IgD-negative memory B cell (primary cell): ENCODE results near the gene OTOS. TPM values are rescaled to one million over a fixed set of nuclear protein-coding genes. Genes with fewer than 3 reads are reported as not detected.
A peak's percentile ranks its signal among the peaks of the same experiment; 100 is the strongest.

ENCODE experiments used
- H3K27ac Mint-ChIP-seq, 3 donors: one replicate each; pipeline ENCODE4 v1.8.0; 2020 to 2022; ENCODE audit warnings: mild to moderate bottlenecking in 3 of 3, mixed read lengths in 3 of 3, moderate library complexity in 1 of 3
- H3K27me3 Mint-ChIP-seq: one replicate; pipeline ENCODE4 v1.8.0; 2021; ENCODE audit warnings: mixed read lengths
- H3K36me3 Mint-ChIP-seq: one replicate; pipeline ENCODE4 v1.8.0; 2020; ENCODE audit warnings: mild to moderate bottlenecking, mixed read lengths
- H3K4me1 Mint-ChIP-seq, 3 donors: one replicate each; pipeline ENCODE4 v1.8.0; 2020 to 2022; ENCODE audit warnings: mixed read lengths in 3 of 3, mild to moderate bottlenecking in 1 of 3
- H3K4me3 Mint-ChIP-seq, 4 donors: one replicate each; pipeline ENCODE4 v1.8.0; 2020 to 2022; ENCODE audit warnings: mild to moderate bottlenecking in 4 of 4, mixed read lengths in 4 of 4, moderate library complexity in 3 of 4
- H3K9me3 Mint-ChIP-seq, 3 donors: one replicate each; pipeline ENCODE4 v1.8.0; 2020 to 2021; ENCODE audit warnings: mixed read lengths in 3 of 3, mild to moderate bottlenecking in 1 of 3
- polyA plus RNA-seq: library from polyadenylated mRNA; unstranded; fragments of 300-500 nt; fragmentation: Illumina TruSeq; gene quantifications from one replicate; pipeline ENCODE4 v1.2.3, GENCODE V29; 2021

The OTOS gene
- polyA plus RNA-seq, 1 donor from 2014 or later: not detected

DNA sequence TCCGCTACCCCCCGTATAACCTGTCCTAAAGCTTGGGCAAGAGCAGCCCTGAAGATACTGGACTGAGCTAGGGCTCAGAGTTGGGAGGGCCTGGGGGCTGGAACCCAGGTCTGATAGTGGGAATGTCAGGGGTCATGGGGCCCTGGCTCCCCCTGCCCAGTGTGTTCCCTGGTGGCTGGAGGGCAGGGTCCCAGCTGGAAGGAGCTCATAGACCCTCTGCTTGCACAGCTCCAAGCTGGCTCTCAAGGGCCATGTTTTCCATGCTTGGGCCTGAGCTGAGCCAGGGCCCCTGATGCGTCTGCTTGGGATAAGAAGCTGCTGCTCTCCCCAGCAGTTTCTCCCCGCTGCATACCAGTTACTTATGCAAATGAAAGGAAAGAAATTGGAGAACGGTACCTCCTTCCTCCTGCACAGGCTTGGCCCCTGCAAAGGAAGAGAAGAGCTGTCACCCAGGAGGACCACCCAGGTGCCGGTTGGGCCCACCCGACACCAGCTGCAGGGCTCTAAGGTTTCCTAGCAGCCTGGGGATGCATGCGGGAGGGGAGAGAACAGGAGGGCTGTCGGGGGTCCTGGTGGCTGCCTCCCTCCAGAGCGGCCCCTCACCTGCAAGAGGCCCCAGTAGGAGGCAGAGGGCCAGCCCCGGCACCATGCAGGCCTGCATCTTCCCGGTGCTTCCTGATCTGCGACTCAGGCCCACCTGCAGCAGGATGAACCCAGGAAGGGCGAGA lies 628 bp downstream of the OTOS start:
- no peaks in the 10 kb centered on the region for H3K9me3 Mint-ChIP-seq
- H3K27me3 Mint-ChIP-seq: peaks cover 3% of the 10 kb centered on the region
- no peak overlapping the region for H3K27ac Mint-ChIP-seq
- peaks cover 6 to 14% (median 9%) of the 10 kb centered on the region in 3 donors for H3K4me1 Mint-ChIP-seq
- H3K4me3 Mint-ChIP-seq: no peak overlapping the region
- no peaks in the 10 kb centered on the region for H3K36me3 Mint-ChIP-seq

DNA sequence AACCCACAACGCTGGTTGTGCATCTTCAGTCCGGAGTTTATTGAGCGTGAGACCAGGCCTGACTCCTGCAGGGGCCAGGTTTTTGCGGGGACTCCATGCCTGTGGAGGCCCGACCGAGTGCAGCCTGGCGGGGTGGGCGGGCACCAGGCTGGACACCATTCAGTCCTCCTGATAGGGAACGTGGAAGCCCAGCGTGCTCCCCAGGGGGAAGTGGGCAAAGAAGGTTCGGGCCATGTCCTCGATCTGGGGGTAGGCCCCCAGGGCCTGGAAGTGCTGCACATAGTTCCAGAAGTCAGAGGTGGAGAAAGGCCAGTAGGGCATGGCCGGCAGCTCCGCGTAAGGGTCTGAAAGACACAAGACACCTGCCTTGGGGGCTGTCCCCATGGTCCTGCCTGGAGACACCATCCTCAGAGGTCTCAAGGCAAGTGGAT lies 1.4 kb downstream of the OTOS start:
- no peak overlapping the region for H3K27ac Mint-ChIP-seq
- no peaks in the 10 kb centered on the region for H3K36me3 Mint-ChIP-seq
- H3K27me3 Mint-ChIP-seq: peaks cover 3% of the 10 kb centered on the region
- H3K4me1 Mint-ChIP-seq: peaks cover 6 to 18% (median 12%) of the 10 kb centered on the region in 3 donors
- no peaks in the 10 kb centered on the region for H3K9me3 Mint-ChIP-seq
- no peak overlapping the region for H3K4me3 Mint-ChIP-seq

- H3K4me1 Mint-ChIP-seq: peaks cover 6 to 18% (median 12%) of the 10 kb centered on the region in 3 donors
- peak overlapping the region in 1 of 4 donors; percentile 95 for H3K4me3 Mint-ChIP-seq
- peaks cover 3% of the 10 kb centered on the region for H3K27me3 Mint-ChIP-seq
- H3K27ac Mint-ChIP-seq: no peak overlapping the region
- H3K36me3 Mint-ChIP-seq: no peaks in the 10 kb centered on the region
- no peaks in the 10 kb centered on the region for H3K9me3 Mint-ChIP-seq
Measured at GRCh38 chr2:240138254-240138984, 2.0 kb downstream of the OTOS start.

- peaks cover 3% of the 10 kb centered on the region for H3K27me3 Mint-ChIP-seq
- H3K27ac Mint-ChIP-seq: no peak overlapping the region
- peaks cover 1% of the 10 kb centered on the region for H3K36me3 Mint-ChIP-seq
- H3K4me1 Mint-ChIP-seq: peaks cover 6 to 18% (median 11%) of the 10 kb centered on the region in 3 donors
- peak overlapping the region in 1 of 4 donors; percentile 95 for H3K4me3 Mint-ChIP-seq
- no peaks in the 10 kb centered on the region for H3K9me3 Mint-ChIP-seq
Measured at GRCh38 chr2:240137596-240138253, 2.7 kb downstream of the OTOS start.

DNA sequence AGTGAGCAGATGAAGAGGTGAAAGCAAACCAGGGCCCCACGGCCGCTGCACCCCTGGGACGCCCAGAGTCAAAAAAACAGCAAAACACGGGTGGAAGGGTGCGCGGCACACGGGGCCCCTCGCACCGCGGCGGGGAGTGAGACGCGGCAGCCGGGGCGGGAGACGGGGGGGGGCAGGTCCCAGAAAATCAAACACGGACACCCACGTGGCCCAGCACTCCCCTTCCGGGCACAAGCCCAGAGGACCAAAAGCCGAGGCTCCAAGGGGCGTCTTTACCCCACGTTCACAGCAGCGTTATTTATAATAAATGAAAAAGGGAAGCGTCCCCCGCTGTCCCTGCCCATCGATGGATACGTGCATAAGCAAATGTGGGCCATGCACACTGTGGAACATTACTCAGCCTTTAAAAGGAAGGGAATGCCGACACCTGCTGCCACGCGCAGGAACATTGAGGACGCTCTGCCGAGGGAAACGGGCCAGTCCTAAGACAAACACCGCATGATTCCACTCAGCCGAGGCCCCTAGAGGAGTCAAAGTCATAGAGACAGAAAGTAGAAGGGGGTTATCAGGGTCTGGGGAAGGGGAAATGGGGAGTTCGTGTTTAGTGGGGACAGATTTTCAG lies 3.7 kb downstream of the OTOS start:
- Mint-ChIP-seq H3K4me3 (peak overlapping the region; percentile 89 to 97 (median 96)), H3K27me3 (no peaks in the 10 kb centered on the region), H3K36me3 (peaks cover 2% of the 10 kb centered on the region)

DNA sequence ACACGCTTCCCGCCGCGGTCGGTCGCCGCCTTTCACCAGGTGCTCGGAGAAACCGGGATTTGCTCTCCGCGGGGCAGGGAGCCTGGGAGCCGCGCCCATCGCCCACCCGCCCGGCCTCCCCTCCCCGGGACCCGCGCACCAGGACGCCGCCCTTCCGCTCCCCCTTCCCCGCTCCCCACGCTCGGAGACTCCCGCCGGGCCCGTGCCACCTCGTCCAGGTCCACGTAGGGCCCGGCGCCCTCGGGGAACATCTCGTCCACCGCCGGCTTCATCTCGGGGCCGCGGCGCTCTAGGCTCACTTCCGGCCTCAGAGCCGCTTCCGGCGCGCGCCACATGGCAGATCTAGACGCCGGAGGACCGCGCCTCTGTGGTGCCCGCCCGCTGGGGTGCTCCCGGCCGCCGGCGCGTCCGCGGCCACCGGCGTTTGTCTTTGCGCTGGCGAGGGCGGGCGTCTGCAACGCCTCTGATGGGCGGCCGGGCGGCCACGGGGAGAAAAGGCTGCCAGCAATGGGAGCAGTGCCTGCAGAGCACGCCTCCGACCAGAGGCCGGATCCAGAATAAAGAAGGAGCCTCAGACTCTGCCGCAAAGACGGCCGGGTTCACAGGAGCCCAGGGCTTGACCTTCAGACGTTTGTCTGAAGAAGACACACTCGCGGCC lies 4.3 kb downstream of the OTOS start, which contains the start of gene COPS9:
Gene COPS9 (minus strand): TSS at position 293 of the 658 bp plus-strand sequence. CDS start 21 bp downstream, at position 272.
- no peaks in the 10 kb centered on the region for H3K9me3 Mint-ChIP-seq
- no peaks in the 10 kb centered on the region for H3K27me3 Mint-ChIP-seq
- H3K4me3 Mint-ChIP-seq: peak within 1 kb of the TSS; percentile 89 to 97 (median 96)
- H3K36me3 Mint-ChIP-seq: peaks cover 2% of the 10 kb centered on the region
- H3K4me1 Mint-ChIP-seq: peaks cover 6 to 18% (median 11%) of the 10 kb centered on the region in 3 donors
- H3K27ac Mint-ChIP-seq: peak within 1 kb of the TSS; percentile 59 to 88 (median 65)

More for the DNA sequence above, 3.7 kb downstream of the OTOS start:
- Mint-ChIP-seq H3K27ac (peak overlapping the region in 2 of 3 donors; percentile 45 to 88), H3K9me3 (no peaks in the 10 kb centered on the region), H3K4me1 (peaks cover 6 to 18% (median 11%) of the 10 kb centered on the region in 3 donors)

DNA sequence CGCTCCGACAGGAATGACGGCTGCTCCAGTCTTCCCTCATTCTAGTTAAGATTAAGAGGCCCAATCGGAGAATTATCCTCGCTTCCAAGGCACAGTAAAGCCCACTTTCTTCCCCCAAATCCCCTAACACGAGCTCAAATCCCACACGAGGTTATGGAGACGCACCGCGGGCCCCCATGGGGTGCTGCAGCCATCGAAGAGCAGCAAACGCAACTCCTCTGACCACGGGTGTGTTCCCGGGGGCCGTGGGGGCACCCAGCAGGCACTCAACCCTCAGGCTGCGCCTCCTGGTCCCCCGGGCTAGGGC lies 4.8 kb downstream of the OTOS start:
- H3K27me3 Mint-ChIP-seq: no peaks in the 10 kb centered on the region
- H3K36me3 Mint-ChIP-seq: peaks cover 2% of the 10 kb centered on the region
- H3K27ac Mint-ChIP-seq: peak overlapping the region in 2 of 3 donors; percentile 65 to 88
- H3K4me1 Mint-ChIP-seq: peaks cover 6 to 18% (median 11%) of the 10 kb centered on the region in 3 donors
- peak overlapping the region; percentile 89 to 97 (median 96) for H3K4me3 Mint-ChIP-seq
- H3K9me3 Mint-ChIP-seq: no peaks in the 10 kb centered on the region

- Mint-ChIP-seq H3K9me3 (no peaks in the 10 kb centered on the region), H3K4me1 (peaks cover 6 to 18% (median 11%) of the 10 kb centered on the region in 3 donors), H3K4me3 (peak overlapping the region; percentile 89 to 97 (median 96)), H3K27me3 (no peaks in the 10 kb centered on the region), H3K27ac (peak overlapping the region in 2 of 3 donors; percentile 65 to 88), H3K36me3 (peaks cover 3% of the 10 kb centered on the region)
Measured at GRCh38 chr2:240134956-240135520, 5.4 kb downstream of the OTOS start.

DNA sequence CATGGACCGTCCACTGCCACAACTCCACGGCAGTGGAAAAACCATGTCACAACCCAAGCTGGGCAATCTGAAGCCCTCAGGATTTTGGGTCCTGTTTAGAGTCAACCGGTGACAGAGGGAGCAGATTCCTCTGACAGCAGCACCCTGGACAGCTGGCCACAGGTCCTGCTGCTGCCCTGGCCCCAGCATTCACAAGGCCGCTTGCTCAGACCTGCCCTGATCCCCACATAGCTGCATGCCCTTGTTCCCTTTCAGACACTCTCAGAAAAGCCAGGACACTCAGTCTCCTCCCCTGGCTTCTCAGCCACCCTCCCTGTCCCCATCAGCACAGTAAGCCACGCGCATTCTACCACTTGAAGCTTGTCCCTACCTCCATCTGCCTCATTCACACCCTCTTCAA lies 6.0 kb downstream of the OTOS start:
- H3K36me3 Mint-ChIP-seq: peaks cover 8% of the 10 kb centered on the region
- H3K27ac Mint-ChIP-seq: no peak overlapping the region
- no peaks in the 10 kb centered on the region for H3K27me3 Mint-ChIP-seq
- H3K9me3 Mint-ChIP-seq: no peaks in the 10 kb centered on the region
- peak overlapping the region; percentile 55 to 95 (median 72) for H3K4me3 Mint-ChIP-seq
- peaks cover 6 to 18% (median 11%) of the 10 kb centered on the region in 3 donors for H3K4me1 Mint-ChIP-seq

- peak overlapping the region in 1 of 4 donors; percentile 95 for H3K4me3 Mint-ChIP-seq
- peaks cover 9% of the 10 kb centered on the region for H3K36me3 Mint-ChIP-seq
- peak overlapping the region in 1 of 3 donors; percentile 54 for H3K27ac Mint-ChIP-seq
Measured at GRCh38 chr2:240133401-240133800, 7.1 kb downstream of the OTOS start.

DNA sequence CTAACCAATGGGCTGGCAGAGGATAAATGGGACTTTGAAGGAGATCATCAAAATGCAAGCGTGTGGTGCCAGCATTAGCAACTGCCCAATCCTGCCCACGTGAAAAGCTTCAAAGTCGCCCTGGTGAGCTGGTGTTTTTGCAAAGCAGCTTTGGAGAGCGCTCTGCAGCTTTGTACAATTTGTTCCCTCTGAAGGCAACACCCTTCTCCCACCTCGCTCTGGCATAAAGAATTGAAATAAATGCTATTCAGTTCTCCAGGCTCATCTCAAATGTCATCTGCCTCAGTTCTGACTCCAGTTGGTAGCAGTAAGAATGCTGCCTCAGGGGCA lies 7.8 kb downstream of the OTOS start:
- Mint-ChIP-seq H3K27me3 (no peaks in the 10 kb centered on the region), H3K27ac (no peak overlapping the region), H3K4me3 (peak overlapping the region in 1 of 4 donors; percentile 68), H3K4me1 (peaks cover 6 to 18% (median 11%) of the 10 kb centered on the region in 3 donors), H3K9me3 (no peaks in the 10 kb centered on the region), H3K36me3 (peaks cover 9% of the 10 kb centered on the region)

More at GRCh38 chr2:240133401-240133800, 7.1 kb downstream of the OTOS start:
- H3K27me3 Mint-ChIP-seq: no peaks in the 10 kb centered on the region
- H3K9me3 Mint-ChIP-seq: no peaks in the 10 kb centered on the region
- H3K4me1 Mint-ChIP-seq: peaks cover 6 to 18% (median 11%) of the 10 kb centered on the region in 3 donors

DNA sequence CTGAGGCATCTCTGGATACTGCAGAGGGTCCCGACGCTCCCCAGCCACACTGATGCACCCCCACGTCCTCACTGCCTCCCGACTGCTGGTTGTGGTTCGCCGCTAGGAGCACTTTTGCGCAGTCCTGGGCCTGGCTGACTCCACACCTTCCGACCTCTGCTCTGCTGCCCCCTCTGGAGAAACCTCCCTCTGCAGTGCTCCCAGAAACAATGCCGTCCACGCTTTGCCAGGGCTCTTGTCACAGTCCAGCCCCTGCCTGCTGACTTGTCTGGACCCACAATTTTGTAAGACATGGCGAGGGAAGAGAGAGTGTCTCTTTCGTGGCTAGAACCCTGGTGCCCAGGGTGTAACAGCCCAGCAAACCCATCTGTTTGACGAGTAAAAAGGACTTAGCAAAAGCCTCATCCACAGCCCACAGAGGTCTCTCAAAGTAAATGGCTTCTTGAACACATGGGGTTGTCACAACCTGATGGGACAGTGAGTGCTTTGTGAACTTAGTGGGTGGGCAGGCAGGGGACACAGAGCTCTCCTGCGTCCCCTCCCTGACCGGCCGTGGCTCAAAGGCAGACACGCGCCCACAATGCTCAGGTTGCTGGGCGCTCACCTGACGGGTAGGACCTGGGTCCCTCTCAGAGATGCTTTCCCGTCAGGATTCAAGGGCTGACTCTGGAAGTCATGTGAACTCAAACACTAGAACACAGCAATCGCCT lies 8.4 kb downstream of the OTOS start:
- Mint-ChIP-seq H3K27me3 (no peaks in the 10 kb centered on the region), H3K9me3 (no peaks in the 10 kb centered on the region), H3K36me3 (peaks cover 9% of the 10 kb centered on the region), H3K4me3 (peak overlapping the region in 1 of 4 donors; percentile 68), H3K27ac (no peak overlapping the region), H3K4me1 (peaks cover 6 to 16% (median 11%) of the 10 kb centered on the region in 3 donors)

- Mint-ChIP-seq H3K27ac (no peak overlapping the region), H3K9me3 (no peaks in the 10 kb centered on the region), H3K36me3 (peaks cover 13% of the 10 kb centered on the region), H3K4me3 (peak overlapping the region in 2 of 4 donors; percentile 47 to 68), H3K4me1 (peaks cover 6 to 13% (median 8%) of the 10 kb centered on the region in 3 donors), H3K27me3 (no peaks in the 10 kb centered on the region)
Measured at GRCh38 chr2:240131296-240131695, 9.2 kb downstream of the OTOS start.
